Spleen (tissue), 11 donors: ENCODE results near the gene HRNR. TPM values are rescaled to one million over a fixed set of nuclear protein-coding genes. Genes with fewer than 3 reads are reported as not detected.

ENCODE experiments used
- DNase-seq: peaks from one replicate; pipeline ENCODE4 v3.0.0-alpha.2; 2020
- H3K27ac ChIP-seq, 8 donors: fragments of 200-600 bp; sonication (generic) in 7 of 8; 1 replicate in 4 of 8; 2 replicates in 4 of 8; pipeline versions ENCODE4 v1.5.0 to v1.8.0; 2016 to 2021; ENCODE audit warnings: inconsistent platforms in 4 of 8, mild to moderate bottlenecking in 4 of 8, moderate library complexity in 1 of 8
- H3K27me3 ChIP-seq, 7 donors: fragments of 200-600 bp; sonication (generic) in 6 of 7; replicated peaks in 1 of 7; 1 replicate in 4 of 7; 2 replicates in 3 of 7; pipeline versions ENCODE4 v1.5.0 to v1.8.0; 2016 to 2021; ENCODE audit warnings: inconsistent platforms in 3 of 7, mild to moderate bottlenecking in 1 of 7
- H3K36me3 ChIP-seq, 6 donors: fragments of 200-600 bp; sonication (generic) in 5 of 6; 1 replicate in 4 of 6; 2 replicates in 2 of 6; pipeline versions ENCODE4 v1.5.0 to v1.8.0; 2016 to 2021; ENCODE audit warnings: inconsistent platforms in 2 of 6
- H3K4me1 ChIP-seq, 6 donors: fragments of 200-600 bp; sonication (generic) in 5 of 6; 1 replicate in 3 of 6; 2 replicates in 3 of 6; pipeline versions ENCODE4 v1.5.0 to v1.8.0; 2016 to 2021; ENCODE audit warnings: inconsistent platforms in 3 of 6
- H3K4me3 ChIP-seq, 8 donors: fragments of 200-600 bp; sonication (generic) in 7 of 8; 1 replicate in 4 of 8; 2 replicates in 4 of 8; pipeline versions ENCODE4 v1.5.0 to v1.8.0; 2016 to 2021; ENCODE audit warnings: inconsistent platforms in 4 of 8, mild to moderate bottlenecking in 4 of 8, moderate library complexity in 2 of 8
- H3K9me3 ChIP-seq, 8 donors: fragments of 200-600 bp; sonication (generic) in 7 of 8; 1 replicate in 4 of 8; 2 replicates in 4 of 8; pipeline versions ENCODE4 v1.5.0 to v1.8.0; 2016 to 2021; ENCODE audit warnings: inconsistent platforms in 4 of 8
- POLR2A ChIP-seq, 3 donors: fragments of 450-650 bp; IDR thresholded peaks; one replicate each; pipeline ENCODE4 v1.5.1; 2017; ENCODE audit warnings: antibody characterized with exemption in 3 of 3, mild to moderate bottlenecking in 1 of 3
- POLR2AphosphoS5 ChIP-seq, 3 donors: sonication (generic); formaldehyde crosslinking; IDR thresholded peaks; one replicate each; pipeline ENCODE4 v1.5.1; 2017; ENCODE audit warnings: antibody characterized with exemption in 3 of 3
- WGBS, 5 donors: extraction: QIAGEN DNeasy Blood & Tissue Kit in 3 of 5; methylation state at CpG; one replicate each; pipeline versions ENCODE4 v1.1.5 to v1.1.7; 2013 to 2018; 5-methylcytosine and 5-hydroxymethylcytosine counted together
- intact Hi-C: fragments of 100-400 bp; cut with DNase I; formaldehyde crosslinking; loops from one replicate; pipeline ENCODE4 v1.15.0; 2023; ENCODE audit warnings: low total_unique reads
- polyA plus RNA-seq, 3 donors: library from polyadenylated mRNA; stranded (reverse); fragments of 200-250 nt; gene quantifications; one replicate each; pipeline ENCODE4 v1.2.1, GENCODE V29; 2013
- total RNA-seq, 7 donors: library from RNA; depleted of rRNA in 3 of 7; stranded (reverse); fragments of >200 nt in 3 of 7; fragmentation: NEBNext Ultra II Directional in 4 of 7; extraction: Animal tissue kit (Norgen Biotek cat#: 25700) in 4 of 7; gene quantifications; one replicate each; pipeline versions ENCODE4 v1.1.0 to v1.2.1, GENCODE V29; 2016 to 2021
- TF ChIP-seq, protein P1 (sequence below), 11 experiments: fragments of 200-600 bp in 7 of 11; fragments of 450-650 bp in 4 of 11; sonication (generic) in 4 of 11; IDR thresholded peaks in 8 of 11; conservative IDR thresholded peaks in 3 of 11; 1 replicate in 7 of 11; 2 replicates in 4 of 11; pipeline versions ENCODE4 v1.4.0 to v1.8.0; 2016 to 2021; ENCODE audit warnings: antibody characterized with exemption in 11 of 11, inconsistent platforms in 4 of 11, mild to moderate bottlenecking in 1 of 11
- donor health status: healthy with polysubstance abuse.
- donor health status: DM: no; HTN: no; CAD: no; lungs with moderate emphysema.
- donor health status: DM: no; HTN: no; CAD: no.
- donor health status: Bipolar disorder and iron deficiency.
- donor health status: healthy.
- donor health status: DM: no; HTN: no; CAD: no.
- donor health status: DM: yes; HTN: yes; CAD: no.

The HRNR gene
- total and polyA plus RNA-seq, 10 donors: under 0.01 TPM; not detected in 9

DNA sequence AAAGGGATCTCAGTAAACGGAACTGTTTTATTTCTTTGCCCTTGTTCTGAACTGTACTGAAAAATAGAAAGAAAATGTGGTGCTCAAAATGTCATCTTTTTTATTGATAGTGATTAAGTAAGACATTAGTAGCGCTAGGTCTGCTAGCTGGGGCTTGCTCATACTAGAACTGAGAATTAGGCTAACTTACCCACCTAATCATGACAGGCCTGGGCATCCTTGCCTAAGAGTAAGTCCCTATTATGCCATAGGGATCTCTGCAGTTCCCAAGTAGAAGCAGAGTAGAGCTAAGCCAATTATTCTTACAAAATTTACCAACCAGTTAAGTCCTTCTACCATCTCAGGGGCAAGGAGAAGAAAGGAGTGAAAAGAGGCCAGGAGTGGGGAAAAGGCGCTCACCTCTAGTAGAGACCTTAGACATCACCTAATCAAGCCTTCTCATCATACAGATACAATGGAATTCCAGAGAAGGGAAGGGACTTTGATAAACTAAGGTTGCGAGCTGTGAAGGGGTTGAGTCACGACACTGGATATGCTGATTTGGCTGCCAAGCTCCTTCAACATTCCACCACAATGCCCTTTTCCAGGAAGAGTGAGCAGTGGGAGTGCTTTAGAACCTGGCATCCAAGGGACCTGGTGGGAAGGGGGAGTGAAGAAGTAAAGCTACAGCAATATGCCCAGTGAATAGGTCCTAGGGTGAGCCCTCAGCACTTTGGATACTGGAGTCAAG, 37.3 kb downstream of the HRNR start:
- Histone ChIP-seq H3K4me1 (peaks cover 0 to 27% (median 10%) of the 10 kb centered on the region in 6 donors), H3K4me3 (no peak overlapping the region), H3K36me3 (no peaks in the 10 kb centered on the region), H3K9me3 (no peaks in the 10 kb centered on the region), H3K27ac (no peak overlapping the region), H3K27me3 (peaks cover 0 to 17% (median 5%) of the 10 kb centered on the region in 7 donors)
- TF ChIP-seq POLR2A (IDR thresholded peaks at IDR 0.05): no peak
- no peak for TF ChIP-seq POLR2AphosphoS5 (IDR thresholded peaks at IDR 0.05)
- TF ChIP-seq, protein P1, sequence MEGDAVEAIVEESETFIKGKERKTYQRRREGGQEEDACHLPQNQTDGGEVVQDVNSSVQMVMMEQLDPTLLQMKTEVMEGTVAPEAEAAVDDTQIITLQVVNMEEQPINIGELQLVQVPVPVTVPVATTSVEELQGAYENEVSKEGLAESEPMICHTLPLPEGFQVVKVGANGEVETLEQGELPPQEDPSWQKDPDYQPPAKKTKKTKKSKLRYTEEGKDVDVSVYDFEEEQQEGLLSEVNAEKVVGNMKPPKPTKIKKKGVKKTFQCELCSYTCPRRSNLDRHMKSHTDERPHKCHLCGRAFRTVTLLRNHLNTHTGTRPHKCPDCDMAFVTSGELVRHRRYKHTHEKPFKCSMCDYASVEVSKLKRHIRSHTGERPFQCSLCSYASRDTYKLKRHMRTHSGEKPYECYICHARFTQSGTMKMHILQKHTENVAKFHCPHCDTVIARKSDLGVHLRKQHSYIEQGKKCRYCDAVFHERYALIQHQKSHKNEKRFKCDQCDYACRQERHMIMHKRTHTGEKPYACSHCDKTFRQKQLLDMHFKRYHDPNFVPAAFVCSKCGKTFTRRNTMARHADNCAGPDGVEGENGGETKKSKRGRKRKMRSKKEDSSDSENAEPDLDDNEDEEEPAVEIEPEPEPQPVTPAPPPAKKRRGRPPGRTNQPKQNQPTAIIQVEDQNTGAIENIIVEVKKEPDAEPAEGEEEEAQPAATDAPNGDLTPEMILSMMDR (IDR thresholded peaks at IDR 0.05 in 8 of 11, conservative IDR thresholded peaks at IDR 0.05 in 3 of 11): no peak
- intact Hi-C loops: loop anchor here (2.0 kb wide), 1 partner anchor 134 kb away; no protein-coding TSS in a partner anchor
- no peak for DNase-seq
- 85 to 94% (median 89%) methylated on average over 5 of the region's 5 CpGs for WGBS, 5 donors

DNA sequence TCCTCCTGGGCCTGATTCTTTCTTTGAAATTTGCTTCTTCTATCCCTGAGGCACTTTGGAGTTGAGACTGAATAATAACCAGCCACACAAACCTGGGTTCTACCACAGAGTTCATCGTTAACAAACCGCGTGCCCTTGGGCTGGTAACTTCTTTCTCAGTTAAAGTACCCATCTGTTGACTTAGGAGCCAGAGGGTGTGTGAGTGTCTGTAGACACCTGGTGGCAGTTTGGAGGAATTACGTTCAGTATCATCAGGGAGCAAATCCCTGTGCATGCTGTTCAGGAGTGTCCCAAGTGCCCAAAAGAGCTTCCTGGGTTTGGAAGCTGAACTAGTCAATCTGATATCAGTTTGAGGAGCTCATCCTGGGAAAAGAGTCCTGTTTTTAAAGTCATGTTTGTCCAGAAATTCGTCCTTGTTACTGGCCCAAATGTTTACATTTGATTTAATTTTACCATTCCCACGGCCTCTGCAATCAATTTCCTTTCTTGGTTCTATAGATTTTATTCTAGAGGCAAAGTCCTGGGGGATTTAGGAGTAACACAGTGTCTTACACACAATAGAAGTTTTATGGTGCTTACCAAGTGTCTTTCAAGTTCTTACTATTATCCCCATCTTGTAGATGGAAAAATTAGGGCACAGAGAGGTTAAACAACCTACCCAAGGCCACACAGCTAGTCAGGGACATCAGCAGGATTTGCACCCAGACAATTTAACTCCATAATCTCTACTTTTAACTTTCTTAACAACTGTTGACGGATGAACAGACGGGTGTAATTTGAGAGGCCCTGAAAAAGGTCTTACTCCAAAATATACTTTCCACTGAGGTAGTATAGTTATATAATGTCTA, 38.2 kb downstream of the HRNR start:
- no peak for DNase-seq
- Histone ChIP-seq H3K36me3 (no peaks in the 10 kb centered on the region), H3K4me3 (no peak overlapping the region), H3K27me3 (peaks cover 0 to 17% (median 5%) of the 10 kb centered on the region in 7 donors), H3K9me3 (no peaks in the 10 kb centered on the region), H3K4me1 (peaks cover 0 to 27% (median 10%) of the 10 kb centered on the region in 6 donors), H3K27ac (no peak overlapping the region)
- intact Hi-C loops: loop anchor here (2.0 kb wide), 2 partner anchors 43 to 133 kb away; no protein-coding TSS in a partner anchor
- 34 to 41% (median 37%) methylated on average over 8 of the region's 8 CpGs for WGBS, 5 donors
- TF ChIP-seq POLR2A (IDR thresholded peaks at IDR 0.05): no peak
- TF ChIP-seq, protein P1 (IDR thresholded peaks at IDR 0.05 in 8 of 11, conservative IDR thresholded peaks at IDR 0.05 in 3 of 11): peak; percentile 64 to 88 (median 84)

DNA sequence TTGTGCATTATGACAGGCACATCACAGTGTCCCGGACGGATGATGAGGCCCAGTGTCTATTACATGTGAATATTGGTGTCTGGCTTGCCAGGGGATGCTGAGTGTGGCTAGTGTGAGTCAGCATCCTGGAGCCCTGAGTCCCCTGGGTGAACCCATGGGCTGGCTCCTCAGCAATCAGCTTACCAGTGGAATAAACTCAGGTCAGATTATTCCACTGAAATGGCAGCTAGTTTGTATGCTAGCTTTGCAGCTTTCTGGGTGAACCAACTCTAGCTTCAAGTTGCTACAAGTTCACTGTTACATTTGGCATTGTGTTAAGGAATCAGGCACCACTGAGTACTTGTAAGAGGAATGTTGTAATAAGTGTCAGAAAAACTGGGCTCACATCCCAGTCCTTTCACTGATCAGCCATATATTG, 41.0 kb downstream of the HRNR start:
- intact Hi-C loops: no loop called here

More for the DNA sequence above, 41.0 kb downstream of the HRNR start:
- no peak overlapping the region for H3K27ac ChIP-seq
- H3K9me3 ChIP-seq: no peaks in the 10 kb centered on the region
- peaks cover 0 to 13% (median 0%) of the 10 kb centered on the region in 6 donors for H3K4me1 ChIP-seq
- WGBS, 5 donors: 59 to 69% (median 68%) methylated on average over 2 of the region's 2 CpGs
- H3K27me3 ChIP-seq: peaks cover 0 to 9% (median 0%) of the 10 kb centered on the region in 7 donors
- H3K4me3 ChIP-seq: no peak overlapping the region
- no peak for TF ChIP-seq POLR2AphosphoS5 (IDR thresholded peaks at IDR 0.05)
- no peak for TF ChIP-seq POLR2A (IDR thresholded peaks at IDR 0.05)
- TF ChIP-seq, protein P1 (IDR thresholded peaks at IDR 0.05 in 8 of 11, conservative IDR thresholded peaks at IDR 0.05 in 3 of 11): no peak
- no peaks in the 10 kb centered on the region for H3K36me3 ChIP-seq
- no peak for DNase-seq
